SK-N-SH (cell line): ENCODE measurements around the gene DYNC2H1. TPM values are rescaled to one million over a fixed set of nuclear protein-coding genes. Genes with fewer than 3 reads are reported as not detected.

Source experiments
- CTCF ChIA-PET: fragments of 300-600, 350-600 bp; formaldehyde crosslinking; extraction: SDS; loops from one replicate; lab custom pipeline; 2021; lab: Yijun Ruan, JAX
- POLR2A ChIA-PET: fragments of 350-600 bp; sonication (Branson Sonifier 250); formaldehyde crosslinking; extraction: SDS; loops from one replicate; lab custom pipeline; 2020; ENCODE audit warnings: antibody characterized with exemption, inconsistent platforms; lab: Yijun Ruan, JAX
- DNase-seq: peaks from one replicate; pipeline ENCODE4 v3.0.0; 2012
- H2AFZ ChIP-seq: fragments of 200-600 bp; sonication (generic); 2 replicates; pipeline ENCODE4 v1.8.1; 2016; ENCODE audit warnings: antibody characterized with exemption, mild to moderate bottlenecking, low read depth
- H3F3A ChIP-seq: fragments of 200-600 bp; sonication (generic); replicated peaks from 2 replicates; pipeline ENCODE3; 2016; ENCODE audit warnings: antibody characterized with exemption, mild to moderate bottlenecking; ENCODE audit not compliant: insufficient read depth
- H3K27ac ChIP-seq, 2 experiments: fragments of 200-500 bp in 1 of 2; fragments of 200-600 bp in 1 of 2; sonication (Bioruptor generic) in 1 of 2; sonication (generic), shearing (Covaris generic) in 1 of 2; 2 replicates each; pipeline versions ENCODE4 v1.5.1 to v1.6.1; 2014 to 2016; ENCODE audit warnings: low read depth in 2 of 2, inconsistent platforms in 1 of 2, low read length in 1 of 2, mild to moderate bottlenecking in 1 of 2, mixed read lengths in 1 of 2
- H3K27me3 ChIP-seq: fragments of 200-600 bp; sonication (generic), shearing (Covaris generic); 2 replicates; pipeline ENCODE4 v1.6.1; 2016; ENCODE audit warnings: mixed run types; ENCODE audit not compliant: insufficient read depth
- H3K36me3 ChIP-seq, 2 experiments: fragments of 200-500 bp in 1 of 2; fragments of 200-600 bp in 1 of 2; sonication (Bioruptor generic) in 1 of 2; sonication (generic) in 1 of 2; replicated peaks in 1 of 2; 2 replicates each; pipeline versions ENCODE3 to v1.5.1; 2014 to 2016; ENCODE audit warnings: low read length in 1 of 2, mild to moderate bottlenecking in 1 of 2; ENCODE audit not compliant: insufficient read depth in 2 of 2, control insufficient read depth in 1 of 2
- H3K4me1 ChIP-seq, 2 experiments: fragments of 200-500 bp in 1 of 2; fragments of 200-600 bp in 1 of 2; sonication (Bioruptor generic) in 1 of 2; sonication (generic), shearing (Covaris generic) in 1 of 2; 2 replicates each; pipeline versions ENCODE4 v1.5.1 to v1.6.1; 2014 to 2016; ENCODE audit warnings: low read depth in 1 of 2, low read length in 1 of 2, mixed run types in 1 of 2; ENCODE audit not compliant: insufficient read depth in 2 of 2, control insufficient read depth in 1 of 2
- H3K4me2 ChIP-seq: fragments of 200-600 bp; sonication (generic), shearing (Covaris generic); 2 replicates; pipeline ENCODE4 v1.6.1; 2017; ENCODE audit warnings: mixed run types
- H3K4me3 ChIP-seq, 2 experiments: fragments of 200-500 bp in 1 of 2; fragments of 200-600 bp in 1 of 2; sonication (Bioruptor generic) in 1 of 2; sonication (generic), shearing (Covaris generic) in 1 of 2; 2 replicates each; pipeline versions ENCODE4 v1.5.1 to v1.8.1; 2014 to 2016; ENCODE audit warnings: low read depth in 2 of 2, inconsistent platforms in 1 of 2, low read length in 1 of 2, mild to moderate bottlenecking in 1 of 2, mixed read lengths in 1 of 2, moderate library complexity in 1 of 2
- H3K79me2 ChIP-seq: fragments of 200-600 bp; sonication (generic); 2 replicates; pipeline ENCODE4 v1.8.1; 2017; ENCODE audit warnings: mild to moderate bottlenecking; ENCODE audit not compliant: insufficient read depth
- H3K9ac ChIP-seq: fragments of 200-600 bp; sonication (generic); 2 replicates; pipeline ENCODE4 v1.6.1; 2017; ENCODE audit warnings: mixed run types
- H3K9me2 ChIP-seq: fragments of 200-600 bp; sonication (generic); 2 replicates; pipeline ENCODE4 v1.6.1; 2017; ENCODE audit warnings: mixed run types
- H3K9me3 ChIP-seq: fragments of 200-600 bp; sonication (generic); 2 replicates; pipeline ENCODE4 v1.6.1; 2017; ENCODE audit warnings: mixed run types, mild to moderate bottlenecking, moderate library complexity
- H4K20me1 ChIP-seq: fragments of 200-600 bp; sonication (generic); 2 replicates; pipeline ENCODE4 v1.6.1; 2017; ENCODE audit warnings: mild to moderate bottlenecking, mixed run types; ENCODE audit not compliant: insufficient read depth
- CHD2 ChIP-seq: fragments of 150-350 bp; IDR thresholded peaks from 2 replicates; pipeline ENCODE4 v1.6.1; 2018; ENCODE audit warnings: low read length; ENCODE audit not compliant: partially characterized antibody
- ELF1 ChIP-seq: IDR thresholded peaks from 2 replicates; pipeline ENCODE4 v1.4.0; 2012
- EP300 ChIP-seq, 2 experiments: IDR thresholded peaks; 2 replicates each; pipeline versions ENCODE4 v1.4.0 to v1.6.1; 2012; ENCODE audit warnings: borderline replicate concordance in 1 of 2, low read depth in 1 of 2, low read length in 1 of 2
- EZH2phosphoT487 ChIP-seq: fragments of 200-600 bp; sonication (generic); IDR thresholded peaks from 2 replicates; pipeline ENCODE4 v1.6.1; 2017; ENCODE audit warnings: low read depth, mixed run types, mild to moderate bottlenecking, antibody characterized with exemption, moderate library complexity, borderline replicate concordance
- FOSL2 ChIP-seq: IDR thresholded peaks from 2 replicates; pipeline ENCODE4 v1.4.0; 2012; ENCODE audit warnings: low read depth, mild to moderate bottlenecking, moderate library complexity, borderline replicate concordance
- IRF3 ChIP-seq: fragments of 150-350 bp; IDR thresholded peaks from 2 replicates; pipeline ENCODE4 v1.6.1; 2016; ENCODE audit warnings: mild to moderate bottlenecking, low read depth, low read length
- JUND ChIP-seq: IDR thresholded peaks from 2 replicates; pipeline ENCODE4 v1.4.0; 2012
- NFIC ChIP-seq: IDR thresholded peaks from 2 replicates; pipeline ENCODE4 v1.4.0; 2012; ENCODE audit warnings: borderline replicate concordance
- NRF1 ChIP-seq: IDR thresholded peaks from 2 replicates; pipeline ENCODE4 v1.6.1; 2012; ENCODE audit warnings: low read depth, mild to moderate bottlenecking, low read length
- PBX3 ChIP-seq: IDR thresholded peaks from 2 replicates; pipeline ENCODE4; 2012
- POLR2AphosphoS5 ChIP-seq: IDR thresholded peaks from 2 replicates; pipeline ENCODE4 v1.6.1; 2012; ENCODE audit warnings: low read depth, low read length
- RFX5 ChIP-seq: IDR thresholded peaks from 2 replicates; pipeline ENCODE4 v1.6.1; 2012; ENCODE audit warnings: mild to moderate bottlenecking, improper control_type of control experiment, low read length
- SIN3A ChIP-seq: IDR thresholded peaks from 2 replicates; pipeline ENCODE4 v1.6.1; 2012; ENCODE audit warnings: low read depth, mild to moderate bottlenecking, low read length, moderate library complexity, borderline replicate concordance
- SMC3 ChIP-seq: IDR thresholded peaks from 2 replicates; pipeline ENCODE4 v1.6.1; 2012; ENCODE audit warnings: low read depth, low read length, improper control_type of control experiment
- TCF12 ChIP-seq: IDR thresholded peaks from 2 replicates; pipeline ENCODE4 v1.4.0; 2012
- USF1 ChIP-seq: IDR thresholded peaks from 2 replicates; pipeline ENCODE4 v1.4.0; 2012; ENCODE audit warnings: low read depth, borderline replicate concordance
- YY1 ChIP-seq: IDR thresholded peaks from 2 replicates; pipeline ENCODE4 v1.4.0; 2012; ENCODE audit warnings: low read depth, mild to moderate bottlenecking
- WGBS: methylation state at CpG from one replicate; pipeline ENCODE4 v1.1.6; 2017; ENCODE audit warnings: low lambda C conversion rate; 5-methylcytosine and 5-hydroxymethylcytosine counted together
- polyA plus RNA-seq, 3 experiments: library from polyadenylated mRNA; depleted of rRNA; stranded (reverse); fragments of >200 nt; gene quantifications; 2 replicates each; pipeline ENCODE4 v1.2.3, GENCODE V29; 2012
- TF ChIP-seq, protein P1 (sequence below): IDR thresholded peaks from 2 replicates; pipeline ENCODE4 v1.4.0; 2012; ENCODE audit warnings: low read depth
- TF ChIP-seq, protein P2 (sequence below): fragments of 200-600 bp; sonication (generic); IDR thresholded peaks from 2 replicates; pipeline ENCODE4 v1.6.1; 2017; ENCODE audit warnings: antibody characterized with exemption, mild to moderate bottlenecking, moderate library complexity

The DYNC2H1 gene
- polyA plus RNA-seq, 1 of the 3 experiments (the other 2 are of a cell fraction): 15.3 TPM

DNA sequence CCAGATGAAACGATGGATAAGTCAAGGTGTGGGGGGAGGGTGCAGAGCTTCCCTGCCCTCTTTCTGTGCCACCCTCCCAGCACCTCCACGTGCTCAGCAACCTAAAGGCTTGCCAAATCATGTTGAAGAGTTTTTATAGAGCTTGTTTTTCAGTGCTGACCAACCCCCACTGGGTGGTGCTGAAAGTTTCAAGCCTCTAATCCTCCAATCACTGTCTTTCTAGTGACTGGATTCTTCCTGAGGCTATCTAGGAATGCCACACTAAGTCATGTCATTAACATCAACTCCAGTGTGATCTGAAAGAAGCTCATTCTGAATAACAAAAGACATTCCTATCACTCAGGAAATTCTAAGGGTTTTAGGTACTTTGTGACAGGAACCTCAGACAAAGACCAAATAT, 382.6 kb downstream of the DYNC2H1 start (continued):
- no peak for TF ChIP-seq USF1
- TF ChIP-seq FOSL2: no peak
- TF ChIP-seq, protein P1, sequence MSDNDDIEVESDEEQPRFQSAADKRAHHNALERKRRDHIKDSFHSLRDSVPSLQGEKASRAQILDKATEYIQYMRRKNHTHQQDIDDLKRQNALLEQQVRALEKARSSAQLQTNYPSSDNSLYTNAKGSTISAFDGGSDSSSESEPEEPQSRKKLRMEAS: no peak
- no peak for TF ChIP-seq EZH2phosphoT487
- no peak for TF ChIP-seq IRF3

DNA sequence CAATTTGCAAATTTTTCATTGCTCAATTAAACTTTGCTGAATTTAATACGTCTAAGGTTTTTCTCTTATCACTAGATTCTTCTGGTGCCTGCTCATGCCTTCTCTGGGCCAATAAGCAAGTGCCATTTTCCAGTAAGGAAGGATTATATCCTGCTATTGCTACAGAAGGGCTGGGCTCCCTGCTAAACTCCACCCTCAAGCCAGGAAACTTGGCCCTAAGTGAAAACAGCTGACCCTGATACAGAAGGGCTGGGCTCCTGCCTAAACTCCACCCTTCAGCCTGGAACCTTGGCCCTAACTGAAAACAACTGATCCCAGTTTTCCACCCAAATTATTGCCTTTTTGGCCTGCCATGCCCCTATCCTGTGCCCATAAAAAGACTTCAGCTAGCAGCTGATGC, 385.3 kb downstream of the DYNC2H1 start:
- TF ChIP-seq POLR2AphosphoS5 (no peak), JUND (no peak), YY1 (no peak), ELF1 (no peak), SIN3A (no peak), EP300 (IDR thresholded peaks at IDR 0.05; ENCODE audit: borderline replicate concordance in 1 of 2, low read depth in 1 of 2, low read length in 1 of 2) (no peak), NRF1 (no peak), TCF12 (no peak), NFIC (no peak), SMC3 (no peak), RFX5 (no peak), USF1 (no peak), PBX3 (no peak), CHD2 (no peak), IRF3 (no peak), EZH2phosphoT487 (no peak)
- TF ChIP-seq, protein P2, sequence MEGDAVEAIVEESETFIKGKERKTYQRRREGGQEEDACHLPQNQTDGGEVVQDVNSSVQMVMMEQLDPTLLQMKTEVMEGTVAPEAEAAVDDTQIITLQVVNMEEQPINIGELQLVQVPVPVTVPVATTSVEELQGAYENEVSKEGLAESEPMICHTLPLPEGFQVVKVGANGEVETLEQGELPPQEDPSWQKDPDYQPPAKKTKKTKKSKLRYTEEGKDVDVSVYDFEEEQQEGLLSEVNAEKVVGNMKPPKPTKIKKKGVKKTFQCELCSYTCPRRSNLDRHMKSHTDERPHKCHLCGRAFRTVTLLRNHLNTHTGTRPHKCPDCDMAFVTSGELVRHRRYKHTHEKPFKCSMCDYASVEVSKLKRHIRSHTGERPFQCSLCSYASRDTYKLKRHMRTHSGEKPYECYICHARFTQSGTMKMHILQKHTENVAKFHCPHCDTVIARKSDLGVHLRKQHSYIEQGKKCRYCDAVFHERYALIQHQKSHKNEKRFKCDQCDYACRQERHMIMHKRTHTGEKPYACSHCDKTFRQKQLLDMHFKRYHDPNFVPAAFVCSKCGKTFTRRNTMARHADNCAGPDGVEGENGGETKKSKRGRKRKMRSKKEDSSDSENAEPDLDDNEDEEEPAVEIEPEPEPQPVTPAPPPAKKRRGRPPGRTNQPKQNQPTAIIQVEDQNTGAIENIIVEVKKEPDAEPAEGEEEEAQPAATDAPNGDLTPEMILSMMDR: no peak
- peaks cover 0 to 9% of the 10 kb centered on the region in 2 experiments; a peak in 1 of 4 replicates for H3K4me1 ChIP-seq
- H4K20me1 ChIP-seq: no peaks in the 10 kb centered on the region
- no peaks in the 10 kb centered on the region for H3K36me3 ChIP-seq
- H3K4me3 ChIP-seq: no peak overlapping the region
- no peak overlapping the region for H3K9ac ChIP-seq
- ChIA-PET CTCF (no interaction called here), POLR2A (no interaction called here)
- H3K79me2 ChIP-seq: no peaks in the 10 kb centered on the region
- DNase-seq: no peak
- H2AFZ ChIP-seq: no peak overlapping the region
- WGBS: 79% methylated on average over 1 of the region's 1 CpG
- H3K9me3 ChIP-seq: no peaks in the 10 kb centered on the region
- no peak overlapping the region for H3K4me2 ChIP-seq
- peak overlapping the region in 1 of 2 experiments; percentile 54; a peak in 1 of 4 replicates for H3K27ac ChIP-seq
- no peaks in the 10 kb centered on the region for H3K9me2 ChIP-seq
- no peaks in the 10 kb centered on the region for H3K27me3 ChIP-seq
- no peaks in the 10 kb centered on the region for H3F3A ChIP-seq
